HG03575 (cell line): ENCODE measurements around the gene BRINP1.

Experiments used
- ATAC-seq: cut with Tn5 transposase; IDR thresholded peaks from one replicate; pipeline ENCODE4 v1.9.1; 2021; ENCODE audit not compliant: unreplicated experiment, insufficient number of reproducible peaks, low FRiP score; ENCODE audit errors: extremely low read depth

Gene BRINP1, protein sequence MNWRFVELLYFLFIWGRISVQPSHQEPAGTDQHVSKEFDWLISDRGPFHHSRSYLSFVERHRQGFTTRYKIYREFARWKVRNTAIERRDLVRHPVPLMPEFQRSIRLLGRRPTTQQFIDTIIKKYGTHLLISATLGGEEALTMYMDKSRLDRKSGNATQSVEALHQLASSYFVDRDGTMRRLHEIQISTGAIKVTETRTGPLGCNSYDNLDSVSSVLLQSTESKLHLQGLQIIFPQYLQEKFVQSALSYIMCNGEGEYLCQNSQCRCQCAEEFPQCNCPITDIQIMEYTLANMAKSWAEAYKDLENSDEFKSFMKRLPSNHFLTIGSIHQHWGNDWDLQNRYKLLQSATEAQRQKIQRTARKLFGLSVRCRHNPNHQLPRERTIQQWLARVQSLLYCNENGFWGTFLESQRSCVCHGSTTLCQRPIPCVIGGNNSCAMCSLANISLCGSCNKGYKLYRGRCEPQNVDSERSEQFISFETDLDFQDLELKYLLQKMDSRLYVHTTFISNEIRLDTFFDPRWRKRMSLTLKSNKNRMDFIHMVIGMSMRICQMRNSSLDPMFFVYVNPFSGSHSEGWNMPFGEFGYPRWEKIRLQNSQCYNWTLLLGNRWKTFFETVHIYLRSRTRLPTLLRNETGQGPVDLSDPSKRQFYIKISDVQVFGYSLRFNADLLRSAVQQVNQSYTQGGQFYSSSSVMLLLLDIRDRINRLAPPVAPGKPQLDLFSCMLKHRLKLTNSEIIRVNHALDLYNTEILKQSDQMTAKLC

DNA sequence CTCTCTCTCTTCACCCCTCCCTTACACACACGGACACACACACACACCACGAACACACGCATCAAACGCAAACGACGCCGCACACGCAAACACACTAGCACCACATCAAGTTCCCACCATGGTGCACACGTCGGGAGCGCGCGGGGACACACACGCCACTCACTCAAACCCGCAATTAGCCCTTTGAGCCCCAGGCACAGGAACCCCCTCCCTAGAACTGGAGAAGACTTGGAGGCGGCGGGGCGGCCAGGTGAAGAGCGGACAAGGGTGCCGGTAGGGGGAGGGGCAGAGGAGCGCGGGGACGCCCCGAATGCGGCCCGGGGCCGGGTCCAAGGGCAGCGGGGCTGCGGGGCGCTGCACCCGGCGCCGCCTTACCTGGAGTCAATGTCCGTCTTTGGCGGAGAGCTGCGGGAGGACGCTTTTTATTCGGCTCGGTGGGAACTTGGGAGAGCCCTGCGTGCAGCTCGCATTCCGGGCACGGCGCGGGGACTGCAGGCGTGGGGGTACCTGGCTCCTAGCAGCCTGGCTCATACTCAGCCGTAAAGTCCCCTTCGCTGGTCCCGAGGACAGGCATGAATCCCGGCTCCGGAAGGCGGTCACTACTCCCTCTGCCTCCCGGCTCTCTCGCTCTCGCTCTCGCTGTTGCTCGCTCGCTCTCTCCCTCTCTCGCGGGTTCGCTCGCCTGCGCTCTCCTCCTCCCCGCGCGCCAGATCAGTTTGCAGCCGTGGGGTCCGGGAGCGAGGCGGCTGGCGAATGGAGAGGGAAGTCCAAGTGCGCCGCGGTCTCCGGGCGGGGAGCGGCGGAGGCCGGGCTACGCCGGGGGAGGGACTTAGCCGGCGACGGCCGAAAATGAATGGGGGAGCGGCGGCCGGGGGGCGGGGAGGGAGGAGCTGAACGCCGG is at the start of gene BRINP1:
Gene BRINP1 (minus strand): TSS at position 755 of the 901 bp plus-strand sequence. CDS start 56,080 bp downstream, outside the sequence.
- ATAC-seq: no peak

DNA sequence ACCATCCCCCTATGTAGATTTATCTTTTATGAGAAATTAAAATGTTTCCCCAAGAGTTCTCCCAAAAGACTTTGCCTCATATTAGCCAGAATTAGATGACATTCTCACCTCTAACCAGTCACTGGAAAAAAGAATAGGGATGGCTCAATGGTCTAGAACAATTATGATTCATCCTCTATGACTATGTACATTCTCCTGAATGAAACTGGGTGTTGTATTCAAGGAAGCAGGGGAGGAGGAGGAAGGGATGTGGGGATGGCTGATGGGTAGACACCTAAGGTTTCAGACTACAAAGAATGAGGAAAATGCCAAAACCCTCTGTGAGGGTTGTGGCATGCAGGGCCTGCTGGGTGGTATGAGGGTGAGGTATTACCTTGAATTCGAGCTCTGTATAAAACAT is 49.5 kb upstream of the BRINP1 start:
- ATAC-seq: no peak

DNA sequence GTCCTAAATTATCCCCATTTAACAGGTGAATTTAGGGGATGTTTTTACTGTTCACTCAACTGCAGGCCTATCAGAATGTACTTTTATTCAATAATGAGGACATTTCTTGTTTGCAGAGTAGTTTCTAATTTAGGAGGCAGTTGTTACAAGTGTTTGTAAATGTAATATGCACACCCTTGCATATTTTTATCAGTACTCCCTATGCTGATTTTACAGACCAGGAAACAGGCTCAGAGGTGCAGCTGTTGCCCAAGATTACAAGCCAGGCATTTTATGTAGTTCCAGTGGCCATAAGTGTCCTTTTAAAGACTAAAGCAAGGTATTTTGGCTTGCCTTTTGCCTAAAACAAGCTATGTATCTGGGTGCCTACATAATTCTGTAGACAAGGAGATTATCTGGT is 47.6 kb upstream of the BRINP1 start:
- ATAC-seq: no peak

DNA sequence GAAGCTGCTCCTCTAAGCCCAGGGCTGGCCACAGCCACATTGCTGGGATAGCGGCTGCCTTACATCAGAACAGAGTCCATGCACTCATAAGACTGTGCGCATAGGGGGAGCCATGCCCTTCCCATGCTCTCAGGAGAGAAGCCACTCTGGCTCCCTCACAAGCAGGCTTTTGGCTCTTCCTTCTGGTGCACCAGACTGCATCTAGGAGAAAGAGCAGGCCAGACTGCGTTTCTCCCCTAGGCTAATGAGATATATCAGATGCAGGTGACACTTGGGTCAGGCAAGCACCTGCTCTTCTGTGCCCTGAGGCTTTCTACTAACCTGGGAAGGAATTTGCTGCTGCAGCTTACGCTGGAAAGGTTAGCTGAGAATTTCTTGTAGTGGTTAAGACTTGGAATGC is 43.2 kb upstream of the BRINP1 start:
- no peak for ATAC-seq

DNA sequence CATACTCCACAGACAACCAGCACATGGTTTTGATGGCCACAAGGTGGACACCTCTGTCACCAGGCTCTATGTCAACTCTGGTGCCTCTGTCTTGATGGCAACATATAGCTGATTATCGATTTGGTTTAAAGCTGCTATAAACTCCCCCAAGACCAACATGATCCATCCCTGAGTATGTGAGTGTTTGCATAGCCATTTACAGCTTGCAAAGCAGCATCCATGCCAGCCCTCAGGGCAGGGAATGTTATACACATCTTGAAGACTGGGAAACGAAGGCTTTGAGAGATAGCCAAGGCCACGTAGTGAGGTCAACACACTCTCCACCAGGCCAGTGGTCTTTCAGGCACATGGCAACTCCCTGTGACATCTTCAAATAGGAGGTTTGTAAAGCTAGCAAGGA is 40.3 kb upstream of the BRINP1 start:
- ATAC-seq: no peak

DNA sequence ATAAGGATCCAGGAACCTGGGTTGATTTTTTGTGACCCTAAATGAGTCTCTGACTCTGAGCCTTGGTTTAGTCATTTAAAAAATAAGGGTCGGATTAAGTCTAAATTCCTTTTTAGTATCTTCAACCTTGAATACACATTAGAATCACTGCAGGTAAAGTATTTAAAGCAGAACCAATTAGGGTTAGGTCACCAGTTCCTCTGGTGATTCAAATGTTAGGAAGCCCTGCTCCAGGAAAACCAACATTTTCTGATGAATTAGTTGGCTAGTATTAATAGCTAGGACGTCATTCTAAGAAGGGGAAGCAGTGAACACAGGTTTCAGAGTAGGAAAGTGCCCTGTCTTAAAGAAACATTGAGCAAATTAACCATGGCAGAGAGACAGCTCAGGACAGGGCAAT is 31.4 kb upstream of the BRINP1 start:
- ATAC-seq: no peak

DNA sequence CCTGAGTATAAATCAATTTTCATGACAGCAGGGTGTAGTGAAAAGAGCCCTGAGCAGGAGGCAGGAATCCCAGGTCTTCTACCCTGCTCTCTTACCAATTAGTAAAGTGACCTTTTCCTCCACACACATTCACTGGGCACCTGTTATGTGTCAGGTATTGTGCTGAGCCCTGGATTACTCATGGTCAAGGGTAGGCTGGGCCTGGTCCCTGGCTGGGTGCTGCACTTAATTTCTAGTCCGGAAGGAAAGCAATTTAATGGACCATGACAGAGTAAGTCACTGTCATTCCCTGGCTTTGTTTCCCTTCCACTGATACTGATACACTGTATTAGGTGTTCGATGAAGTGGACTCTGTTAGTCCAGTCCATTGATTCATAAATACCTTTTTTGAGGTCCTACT is 29.1 kb upstream of the BRINP1 start:
- no peak for ATAC-seq

DNA sequence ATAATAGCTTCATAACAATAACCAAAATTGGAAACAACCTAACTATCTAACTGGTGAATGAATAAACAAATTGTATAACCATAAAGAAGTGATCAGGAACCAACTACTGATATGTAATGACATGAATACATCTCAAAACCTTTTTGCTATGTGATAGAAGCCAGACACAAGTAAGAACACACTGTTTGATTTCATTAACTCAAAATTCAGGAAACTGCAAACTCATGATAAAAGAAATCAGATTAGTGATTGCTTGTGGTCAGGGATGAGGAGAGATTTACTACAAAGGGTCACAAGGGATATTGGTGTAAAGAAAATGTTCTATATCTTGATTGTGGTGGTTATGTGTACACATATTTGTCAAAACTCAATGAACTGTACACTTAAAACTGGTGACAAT is 22.6 kb upstream of the BRINP1 start:
- ATAC-seq: no peak

DNA sequence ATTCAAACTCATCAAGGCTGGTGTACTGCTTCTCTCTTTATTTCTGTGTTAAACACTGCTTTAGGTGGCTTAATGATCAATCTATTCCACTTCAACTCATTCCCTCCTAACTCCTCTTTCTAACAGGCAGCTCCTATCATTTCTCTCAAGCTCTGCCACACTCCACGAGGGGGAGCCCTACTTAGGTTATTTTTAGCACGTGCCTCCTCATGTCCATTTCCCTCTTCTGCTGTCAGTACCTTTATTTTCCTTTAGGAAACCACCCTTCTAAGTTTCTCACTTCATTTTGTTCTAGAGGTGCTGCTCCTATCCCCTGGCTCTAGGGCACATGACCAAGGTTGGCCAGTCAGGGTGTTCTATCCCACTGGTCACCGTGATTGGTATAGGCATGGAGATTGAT is 6.7 kb upstream of the BRINP1 start:
- no peak for ATAC-seq

DNA sequence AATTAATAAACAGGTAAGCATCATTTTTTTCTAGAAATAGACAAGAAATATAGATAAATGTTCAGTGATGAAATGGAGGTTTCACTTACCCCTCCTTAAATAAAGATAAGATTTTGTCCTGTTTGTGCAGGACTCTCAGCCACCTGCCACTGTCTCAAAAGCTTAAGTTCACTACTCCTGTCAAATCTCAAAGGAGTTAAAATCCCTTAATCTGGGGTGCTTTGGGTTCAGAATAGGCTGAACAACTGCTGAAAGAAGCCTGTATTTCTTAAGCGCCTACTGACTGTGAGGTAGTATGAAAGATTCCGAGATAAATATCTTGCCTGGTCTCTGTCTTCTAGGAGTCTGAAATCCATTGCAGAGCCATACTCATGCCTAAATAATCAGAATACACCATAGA is 3.7 kb upstream of the BRINP1 start:
- ATAC-seq: no peak

DNA sequence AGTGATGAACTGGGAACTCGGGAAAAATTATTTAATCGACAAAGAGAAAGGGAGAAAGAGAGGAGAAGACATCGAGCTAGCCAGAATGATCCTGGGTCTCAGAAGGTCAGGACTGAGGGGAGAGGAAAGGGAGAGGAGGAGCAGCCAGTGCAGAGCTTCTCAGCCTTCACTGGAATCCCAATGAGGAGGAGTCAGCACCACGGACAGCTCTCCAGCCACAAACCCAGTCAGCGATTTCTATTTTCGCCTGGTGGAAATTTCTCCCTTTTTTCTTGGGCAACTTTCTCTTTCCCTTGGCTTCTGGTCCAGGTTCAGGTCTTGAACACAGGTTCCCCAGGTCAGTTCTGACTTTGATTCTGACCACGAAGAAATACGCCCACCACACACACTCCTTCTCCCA is 1.6 kb upstream of the BRINP1 start:
- no peak for ATAC-seq

DNA sequence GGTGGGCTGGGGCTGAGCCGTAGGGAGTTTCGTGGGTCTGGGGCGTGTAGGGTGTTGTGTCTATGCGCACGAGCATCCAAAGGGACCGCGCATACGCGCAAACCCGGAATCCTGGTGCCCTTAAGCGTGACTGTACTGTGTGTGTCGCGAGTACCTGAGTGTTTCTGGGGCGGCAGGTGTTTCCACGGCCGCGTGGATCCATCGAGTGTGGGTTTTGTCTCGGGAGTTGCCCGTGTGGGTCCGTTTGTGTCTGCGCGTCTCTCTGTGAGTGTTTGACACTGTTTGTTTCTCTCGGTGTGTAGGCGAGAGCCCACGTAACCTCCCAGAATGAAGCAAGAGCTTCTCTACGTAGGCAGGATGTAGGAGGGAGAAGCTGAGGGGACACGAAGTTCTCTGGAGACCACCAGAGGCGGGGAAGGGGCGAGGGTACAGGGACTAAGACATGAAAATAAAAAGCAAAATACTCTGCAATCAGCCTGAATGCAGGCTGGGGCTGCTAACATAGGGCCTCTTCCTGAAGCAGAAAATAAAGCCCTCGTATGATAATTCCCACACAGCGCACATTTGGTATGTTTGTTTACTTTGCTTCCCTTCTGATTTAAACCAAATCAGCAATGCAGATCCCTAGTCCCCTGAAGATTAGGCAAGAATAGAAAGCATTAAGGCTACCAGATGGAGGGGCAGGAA is 588 bp upstream of the BRINP1 start:
- no peak for ATAC-seq

DNA sequence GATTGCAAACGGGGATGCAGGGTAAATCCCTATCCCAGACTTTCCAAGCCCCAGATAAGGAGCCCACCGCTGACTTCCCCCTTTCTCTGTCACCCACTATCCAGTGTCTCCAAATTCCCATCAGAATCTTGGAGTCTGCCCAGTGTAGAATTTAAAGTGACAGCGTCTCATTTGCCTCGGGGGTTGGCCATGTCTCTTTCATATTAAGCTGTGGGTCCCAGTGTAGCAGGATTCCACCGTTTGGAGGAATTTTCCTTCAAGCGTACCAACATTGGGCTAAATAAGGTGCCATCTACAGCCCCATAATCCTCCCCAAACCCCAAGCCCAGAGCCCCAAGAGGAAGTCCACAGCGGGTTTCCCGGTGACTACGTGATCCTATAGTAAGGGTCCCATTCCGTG is 1.1 kb downstream of the BRINP1 start:
- no peak for ATAC-seq

DNA sequence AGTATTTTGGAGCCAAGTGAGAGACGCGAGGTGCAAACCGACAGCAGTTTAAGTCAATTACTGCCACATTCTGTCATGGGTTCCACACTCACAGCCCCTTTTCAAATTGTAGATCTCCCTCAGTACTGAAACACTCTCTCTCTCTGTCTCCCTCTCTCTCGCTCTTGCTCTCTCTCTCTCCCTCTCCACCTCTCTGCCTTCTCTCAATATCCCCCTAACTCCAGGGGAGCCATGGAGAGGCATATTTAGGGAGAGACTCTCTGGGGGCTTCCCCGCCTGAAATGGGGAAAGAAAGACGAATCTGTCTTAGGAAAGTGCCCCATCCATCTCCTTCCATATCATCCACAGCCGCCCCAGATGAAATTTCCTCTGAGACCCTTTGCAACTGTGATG is 1.6 kb downstream of the BRINP1 start:
- no peak for ATAC-seq

DNA sequence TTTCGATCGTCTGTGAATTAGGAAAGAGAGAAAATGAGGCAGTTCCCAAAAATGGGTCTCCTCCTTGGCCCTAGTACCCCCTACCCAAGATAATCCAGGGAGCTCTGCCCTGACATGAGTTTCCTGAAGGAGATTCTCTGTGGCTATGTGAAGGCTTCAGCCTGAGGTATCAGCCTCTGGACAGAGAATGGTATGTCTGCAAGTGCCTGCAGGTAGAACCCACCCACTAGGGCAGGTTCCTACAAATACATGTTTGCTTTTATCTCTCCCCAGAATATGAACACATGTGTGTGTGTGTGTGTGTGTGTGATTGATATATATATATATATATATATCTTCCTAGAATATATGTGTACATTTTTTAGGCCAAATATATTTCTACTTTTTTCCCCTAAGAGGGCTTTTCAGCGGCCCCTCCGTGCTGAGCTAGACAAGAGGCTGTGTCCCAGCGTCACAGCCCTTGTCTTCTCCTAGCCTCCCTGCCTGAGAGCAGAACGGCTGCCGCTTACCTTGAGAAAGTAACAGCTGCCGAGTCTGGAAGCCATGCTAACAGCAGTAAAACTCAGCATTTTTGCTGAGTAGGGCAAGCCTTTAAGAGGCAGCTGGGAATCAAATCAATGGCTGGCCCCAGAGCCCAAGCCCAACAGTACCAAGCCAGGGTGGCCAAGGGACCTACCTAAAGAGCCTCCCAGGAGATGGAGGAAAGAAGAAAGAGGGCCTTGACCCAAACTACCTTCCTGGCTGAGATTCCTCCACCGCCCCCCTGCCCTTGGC is 2.1 kb downstream of the BRINP1 start:
- ATAC-seq: no peak

DNA sequence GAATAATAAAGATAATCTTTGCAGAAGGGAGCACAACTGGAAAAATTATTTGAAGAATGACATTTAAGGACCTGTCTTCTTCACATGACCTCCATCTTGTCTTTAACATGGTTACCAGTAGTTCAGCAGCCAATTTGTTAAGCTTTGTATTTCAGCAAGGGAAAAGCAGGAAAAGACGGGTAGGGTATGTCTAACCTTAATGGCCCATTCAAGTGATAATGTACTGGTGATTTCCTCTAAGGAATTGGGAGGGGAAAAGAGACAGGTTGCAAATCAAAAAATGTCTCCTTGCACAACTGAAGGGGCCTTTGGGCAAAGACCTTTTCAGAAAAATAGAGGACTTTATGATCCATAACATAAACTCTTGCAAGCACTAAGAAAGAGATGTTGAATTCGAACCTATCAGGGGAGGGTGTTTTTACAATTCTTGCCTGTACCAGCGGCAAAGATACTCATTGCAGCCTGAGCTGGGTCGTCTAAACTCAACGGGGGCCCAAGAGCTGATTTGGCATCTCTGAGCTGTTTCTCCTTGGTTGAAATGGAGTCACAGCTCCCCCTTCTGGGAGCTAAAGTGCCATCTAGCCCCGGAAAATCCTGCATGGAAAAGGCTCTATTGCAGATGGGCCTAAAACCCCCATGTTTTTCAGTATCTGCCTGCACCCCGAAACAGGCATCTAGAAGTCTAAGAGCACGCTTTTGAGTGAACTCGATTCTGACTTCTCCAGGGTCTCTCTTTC is 3.8 kb downstream of the BRINP1 start:
- ATAC-seq: no peak

DNA sequence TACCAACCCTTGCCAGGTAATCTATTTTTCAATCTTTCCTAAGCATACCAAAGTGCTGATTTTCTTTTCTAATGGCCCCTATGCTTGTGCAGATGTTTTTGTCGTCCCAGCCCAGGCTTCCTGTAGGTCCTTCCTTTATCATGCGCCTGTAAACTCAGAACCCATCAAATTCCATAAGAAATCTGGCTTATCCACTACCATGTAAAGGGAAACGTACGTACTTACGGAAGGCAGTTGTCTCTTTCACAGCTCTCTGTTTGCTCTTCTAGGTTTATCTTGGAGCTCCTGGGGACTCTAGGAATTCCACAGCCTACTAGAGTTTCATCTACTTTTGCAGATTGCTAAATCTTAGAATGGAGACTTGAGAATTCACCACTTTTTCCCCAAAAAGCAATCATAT is 9.0 kb downstream of the BRINP1 start:
- no peak for ATAC-seq
